ENCODE results near the gene SHQ1.
"Not testable (repeated sequence)": the region's sequence is repeated elsewhere in the genome, so short reads cannot be mapped to it uniquely, and the experiment has no call there.

Gene SHQ1

GRCh38 chr3:72748659-72749058 lies 99.6 kb downstream of the SHQ1 start:
- no peak for DNase-seq (ENCODE audit: low spot score)

- no peak for DNase-seq (ENCODE audit: low spot score)
Observed at GRCh38 chr3:72746430-72747411, 101.5 kb downstream of the SHQ1 start.

DNA sequence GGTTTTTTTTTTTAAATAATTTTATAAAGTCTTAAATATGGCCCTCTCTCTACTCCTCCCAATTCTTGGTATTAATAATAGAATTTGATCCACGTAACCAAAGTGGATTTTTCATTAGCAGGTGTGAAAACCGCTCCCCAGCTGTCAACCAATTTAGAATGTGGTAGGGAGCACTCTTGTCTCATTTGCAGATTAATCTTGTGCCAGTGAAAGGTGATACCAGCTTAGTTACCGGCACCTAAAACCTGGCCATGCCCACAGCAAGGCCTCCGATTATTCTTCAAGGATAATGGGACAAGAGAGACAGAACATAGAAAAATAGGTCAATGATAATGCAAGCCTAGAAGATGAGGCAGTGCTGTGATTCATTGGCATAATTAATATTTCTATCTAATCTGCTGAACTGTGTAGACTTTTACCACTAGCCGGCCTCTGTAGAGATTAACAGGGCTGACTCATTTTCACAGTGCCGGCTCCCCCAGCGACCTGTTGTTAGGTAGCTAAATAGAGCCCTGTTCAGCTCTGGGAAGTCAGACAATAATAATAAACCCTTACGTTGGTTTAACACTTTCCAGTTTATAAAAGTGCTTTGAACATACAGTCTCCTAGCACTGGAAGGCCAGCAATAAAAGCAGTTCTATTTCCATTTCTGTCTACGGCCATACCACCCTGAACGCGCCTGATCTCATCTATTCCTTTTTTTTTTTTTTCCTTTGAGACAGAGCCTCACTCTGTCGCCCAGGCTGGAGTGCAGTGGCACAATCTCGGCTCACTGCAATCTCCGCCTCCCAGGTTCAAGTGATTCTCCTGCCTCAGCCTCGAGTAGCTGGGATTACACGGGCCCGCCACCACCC lies 102.9 kb downstream of the SHQ1 start:
- DNase-seq (ENCODE audit: low spot score) = peak; percentile 76

DNA sequence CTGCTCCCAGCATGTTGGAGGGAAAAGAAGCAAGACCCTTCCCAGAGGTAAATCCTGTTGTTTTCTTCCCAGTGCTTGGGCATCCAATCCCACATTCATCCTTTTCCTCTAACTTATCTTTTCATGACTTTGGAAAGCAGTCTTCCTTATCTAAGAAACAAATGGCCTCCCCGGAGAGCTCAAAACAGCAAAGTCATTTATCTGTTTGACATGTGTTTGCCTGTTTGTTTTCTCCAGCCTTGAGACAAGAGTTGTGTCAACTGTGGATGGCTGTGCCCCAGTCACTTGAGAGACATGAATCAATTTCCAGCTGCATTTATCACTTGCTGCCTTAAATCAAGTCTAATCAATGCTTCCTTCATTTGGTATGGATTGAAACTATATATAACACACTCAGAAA lies 103.9 kb downstream of the SHQ1 start:
- no peak for DNase-seq (ENCODE audit: low spot score)

DNA sequence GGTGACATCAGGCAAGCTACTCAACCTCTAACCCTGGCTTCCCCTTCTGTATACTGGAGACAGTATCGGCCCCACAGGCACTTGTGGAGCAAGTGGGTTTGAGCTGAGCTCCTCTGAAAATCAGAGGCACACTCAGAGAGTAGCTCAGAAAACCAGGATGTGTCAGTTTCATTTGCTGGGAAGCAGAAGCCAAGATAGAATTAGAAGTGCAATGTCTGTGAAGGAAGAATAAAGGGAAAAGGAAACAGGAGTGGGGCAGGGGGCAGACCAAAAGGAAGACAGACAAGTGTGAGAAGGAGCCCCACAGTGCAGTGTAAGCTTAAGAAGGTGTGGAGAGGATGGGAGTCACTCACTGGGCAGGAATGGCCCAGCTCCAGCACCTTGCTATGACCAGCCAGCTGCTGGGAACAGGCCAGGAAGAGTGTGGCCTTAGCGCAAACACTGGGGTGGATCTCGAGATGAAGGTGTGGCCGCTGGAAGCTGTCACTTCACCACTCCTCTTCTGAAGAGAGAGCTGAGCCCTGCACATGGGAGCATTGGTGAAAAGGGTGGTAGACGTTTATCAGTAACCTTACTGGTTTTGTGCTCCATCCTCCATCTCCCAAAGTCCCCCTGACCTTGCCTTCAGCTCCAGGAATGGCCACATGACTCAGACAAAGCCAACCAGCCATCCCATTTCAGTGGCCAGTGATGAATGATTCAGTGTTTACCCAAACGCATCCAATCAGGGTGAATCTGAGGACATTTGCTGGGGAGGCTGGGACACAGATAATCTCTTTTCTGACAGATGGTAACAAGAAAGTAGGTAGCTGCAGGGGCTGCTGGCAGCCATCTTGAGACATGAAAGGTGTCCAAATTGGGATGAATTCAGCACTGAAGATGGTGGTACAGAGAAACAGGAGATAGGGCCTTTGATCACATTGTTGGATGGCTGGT lies 108.4 kb downstream of the SHQ1 start:
- DNase-seq (ENCODE audit: low spot score) = peak; percentile 48

DNA sequence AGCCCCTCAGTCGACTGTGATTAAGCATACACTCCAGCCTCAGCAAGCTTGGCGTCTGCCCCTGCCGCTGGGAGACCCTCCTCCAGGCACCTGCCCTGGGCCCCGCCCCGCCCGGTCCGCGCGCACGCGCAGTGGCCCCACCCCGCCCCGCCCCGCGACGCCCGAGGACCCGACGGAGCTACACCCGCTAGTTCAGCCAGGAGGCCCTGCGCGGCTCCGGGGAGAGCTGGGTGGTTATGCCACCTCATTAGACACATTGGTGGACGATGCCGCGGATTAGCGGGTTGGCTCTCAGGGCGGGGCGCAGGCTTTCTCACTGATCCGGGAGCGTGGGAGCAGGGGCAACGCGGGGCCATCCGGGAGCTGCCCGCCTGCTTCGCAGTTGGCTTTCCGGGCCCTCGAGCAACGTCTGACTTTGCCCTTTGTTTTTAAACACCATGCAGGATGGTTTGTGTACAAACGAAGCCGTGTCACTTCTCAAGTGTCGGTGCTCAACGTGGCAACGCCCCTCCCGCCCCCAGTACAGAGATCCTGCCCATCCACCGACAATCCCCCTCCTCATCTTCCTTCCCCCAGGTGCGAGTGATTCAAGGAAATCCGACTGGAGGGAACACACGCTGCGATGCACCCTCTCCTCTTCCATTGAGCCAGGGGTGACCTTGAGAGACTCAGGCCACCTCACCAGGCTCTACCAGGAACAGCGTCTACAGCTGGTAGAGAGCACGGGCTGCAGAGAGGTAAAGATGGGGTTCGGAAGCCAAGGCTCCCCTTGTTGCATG lies 109.3 kb downstream of the SHQ1 start:
- peak; percentile 86 for DNase-seq (ENCODE audit: low spot score)

GRCh38 chr3:72735072-72735471 lies 113.2 kb downstream of the SHQ1 start:
- DNase-seq (ENCODE audit: low spot score) = not testable (repeated sequence)

DNA sequence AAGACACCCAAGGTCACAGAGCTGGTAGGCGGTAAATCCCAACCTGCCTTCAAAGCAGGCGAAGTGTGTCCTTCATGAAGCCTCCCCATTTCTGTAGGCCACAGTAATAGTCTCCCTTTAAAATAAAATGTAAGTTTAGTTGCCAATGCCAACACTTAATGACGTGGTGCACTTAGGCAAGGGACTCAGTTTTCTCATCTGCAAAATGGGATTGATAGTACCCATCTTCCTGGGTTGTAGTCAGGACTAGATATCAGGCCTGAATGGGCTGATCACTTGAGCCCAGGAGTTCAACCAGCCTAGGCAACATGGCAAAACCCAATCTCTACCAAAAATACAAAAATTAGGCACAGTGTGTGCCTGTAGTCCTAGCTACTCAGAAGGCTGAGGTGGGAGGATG lies 114.6 kb downstream of the SHQ1 start:
- DNase-seq (ENCODE audit: low spot score) = no peak

- not testable (repeated sequence) for DNase-seq (ENCODE audit: low spot score)
Observed at GRCh38 chr3:72732666-72733345, 115.4 kb downstream of the SHQ1 start.

- DNase-seq (ENCODE audit: low spot score) = no peak
Observed at GRCh38 chr3:72728958-72729467, 119.2 kb downstream of the SHQ1 start.

DNA sequence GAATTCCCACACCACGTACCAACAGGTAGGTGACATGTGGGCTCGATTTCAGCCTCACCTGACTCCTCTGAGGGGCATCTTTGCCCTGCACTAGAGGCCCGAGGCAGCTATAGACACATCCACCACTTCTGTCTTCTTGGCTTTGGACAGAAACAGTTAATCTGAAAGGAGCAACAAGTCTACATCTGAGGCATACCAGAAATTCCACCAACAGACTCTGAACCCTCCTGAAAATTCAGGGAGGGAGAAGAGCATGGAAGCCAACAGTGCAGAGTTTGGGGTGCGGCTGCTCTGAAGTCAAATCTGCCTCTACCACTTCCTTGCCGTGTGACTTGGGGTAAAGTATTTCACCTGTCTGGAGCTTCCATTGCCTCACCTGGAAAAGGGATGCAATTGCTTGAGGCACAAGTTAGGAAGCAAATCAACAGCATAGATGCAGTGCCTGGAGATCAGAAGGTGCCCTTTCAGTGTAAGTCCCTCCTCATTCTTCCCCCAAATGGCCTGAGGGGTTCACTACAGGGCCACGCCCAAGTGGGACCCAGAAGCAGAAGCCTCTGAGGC lies 119.8 kb downstream of the SHQ1 start:
- DNase-seq (ENCODE audit: low spot score) = no peak

GRCh38 chr3:72727726-72728125 lies 120.5 kb downstream of the SHQ1 start:
- DNase-seq (ENCODE audit: low spot score) = no peak

- no peak for DNase-seq (ENCODE audit: low spot score)
Observed at GRCh38 chr3:72727172-72727571, 121.1 kb downstream of the SHQ1 start.

DNA sequence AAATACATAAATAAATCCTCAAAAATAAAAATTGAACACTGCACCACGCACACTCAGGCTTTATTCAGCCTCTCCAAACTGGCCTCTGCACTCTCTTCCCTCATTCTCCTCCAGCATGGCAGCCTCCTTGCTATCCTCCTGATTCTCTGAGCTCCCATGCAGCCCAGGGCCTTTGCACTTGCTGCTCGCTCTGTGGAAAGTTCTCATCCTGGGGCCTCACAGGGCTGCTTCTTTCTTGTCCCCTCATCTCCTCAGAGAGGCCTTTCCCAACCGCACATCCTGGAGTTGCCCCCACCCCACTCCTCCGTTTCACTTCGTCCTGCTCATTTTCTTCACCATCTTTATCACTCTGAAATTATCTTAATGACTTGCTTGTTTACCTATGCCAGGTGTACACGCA lies 123.0 kb downstream of the SHQ1 start:
- DNase-seq (ENCODE audit: low spot score) = no peak

- no peak for DNase-seq (ENCODE audit: low spot score)
Observed at GRCh38 chr3:72724070-72724469, 124.2 kb downstream of the SHQ1 start.

DNA sequence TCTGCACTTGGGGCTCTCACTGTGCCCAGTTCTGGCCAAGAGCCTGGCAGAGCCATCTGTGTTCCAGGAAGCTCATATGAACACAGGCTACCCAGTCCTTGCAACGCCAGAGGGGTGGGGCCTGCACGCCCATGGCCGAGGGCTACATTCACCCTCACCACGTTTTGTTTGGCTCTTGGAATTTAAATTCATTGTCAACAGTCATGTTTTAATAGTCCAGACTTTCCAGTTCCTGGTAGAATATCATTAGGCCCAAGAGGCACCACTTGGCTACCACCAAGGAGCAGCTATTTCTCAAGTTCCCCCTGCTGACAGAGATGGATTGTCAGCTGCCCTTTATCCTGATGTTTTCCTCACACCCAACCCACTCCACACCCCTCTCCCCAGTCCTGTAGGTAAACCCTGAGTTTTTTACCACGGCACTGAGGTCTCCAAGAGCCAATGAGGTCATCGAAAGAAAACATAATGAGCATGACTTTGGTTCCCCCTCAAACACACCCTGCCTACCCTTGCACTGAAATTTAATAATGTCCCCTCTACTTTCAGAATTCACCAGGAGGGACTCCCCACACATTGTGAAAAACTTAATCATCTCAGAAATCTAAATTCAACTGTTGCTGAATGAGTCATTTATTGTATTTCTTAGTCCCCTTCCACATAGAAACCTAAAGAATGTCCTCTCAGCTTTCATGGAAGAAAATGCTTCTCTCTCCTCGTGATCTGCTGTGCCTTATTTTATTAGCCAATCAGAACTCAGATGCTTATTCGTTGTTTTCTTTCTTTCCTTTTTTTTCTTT lies 125.1 kb downstream of the SHQ1 start:
- no peak for DNase-seq (ENCODE audit: low spot score)

DNA sequence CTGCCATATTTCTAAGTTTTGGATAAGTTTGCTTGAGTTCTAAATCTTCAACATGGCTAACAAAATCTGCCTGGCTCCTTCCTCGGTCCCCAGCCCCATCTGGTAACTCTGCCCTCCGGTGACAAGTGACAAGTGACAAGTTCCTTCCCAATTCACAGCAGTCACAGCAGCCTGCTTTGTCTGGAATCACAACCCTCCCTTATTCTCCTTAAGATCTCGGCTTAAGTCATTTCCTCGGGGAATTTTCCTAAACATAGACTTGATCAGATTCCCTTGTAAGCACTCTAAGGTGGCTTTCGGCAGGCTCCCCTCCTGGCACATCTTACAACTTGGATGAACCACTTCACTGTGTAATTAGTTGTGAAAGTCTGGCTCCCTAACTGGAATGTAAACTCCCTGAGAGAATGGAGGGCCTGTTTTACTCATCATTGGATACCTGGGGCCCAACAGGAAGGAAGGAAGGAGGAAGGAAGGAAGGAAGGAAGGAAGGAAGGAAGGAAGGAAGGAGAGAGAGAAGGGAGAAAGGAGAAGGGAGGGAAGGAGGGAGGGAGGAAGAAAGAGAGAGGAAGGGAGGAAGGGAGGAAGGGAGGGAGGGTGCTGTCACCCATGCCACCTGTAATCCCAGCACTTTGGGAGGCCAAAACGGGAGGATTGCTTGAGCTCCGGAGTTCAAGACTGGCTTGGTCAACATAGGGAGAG lies 126.4 kb downstream of the SHQ1 start:
- peak; percentile 52 for DNase-seq (ENCODE audit: low spot score)

DNA sequence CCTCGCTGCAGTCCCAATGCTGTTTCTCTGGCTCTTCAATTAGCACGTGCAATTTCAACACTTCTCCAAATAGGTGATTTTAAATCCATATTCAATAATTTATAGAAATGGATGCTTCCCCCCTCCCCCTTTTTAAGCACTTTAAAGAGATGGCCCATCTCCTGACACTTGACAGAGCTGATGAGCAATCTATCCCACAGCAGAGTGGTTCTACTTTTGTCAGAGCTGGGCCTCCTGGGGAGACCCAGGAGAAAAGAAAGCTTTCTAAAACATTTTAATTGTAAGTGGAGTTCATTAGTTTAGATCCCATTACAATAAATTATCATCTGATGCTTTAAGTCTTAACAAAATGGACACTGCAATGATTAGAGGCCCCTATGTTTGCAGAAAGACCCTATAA lies 127.7 kb downstream of the SHQ1 start:
- no peak for DNase-seq (ENCODE audit: low spot score)
